OCI-LY1 (cell line): Measurements from ENCODE around the gene DPH3.

Experiments used
- H2AFZ ChIP-seq: fragments of 200-600 bp; sonication (generic), shearing (Covaris generic); 2 replicates; pipeline ENCODE4 v1.6.0; 2014; ENCODE audit warnings: antibody characterized with exemption, mild to moderate bottlenecking, low read length
- H3F3A ChIP-seq: fragments of 200-600 bp; sonication (generic), shearing (Covaris generic); 2 replicates; pipeline ENCODE4 v1.6.0; 2014; ENCODE audit warnings: mild to moderate bottlenecking, antibody characterized with exemption, low read length, moderate library complexity; ENCODE audit not compliant: insufficient read depth
- H3K27ac ChIP-seq: fragments of 200-600 bp; sonication (generic); 2 replicates; pipeline ENCODE4 v1.5.1; 2014; ENCODE audit warnings: low read length, mixed run types, mild to moderate bottlenecking, low read depth; ENCODE audit not compliant: poor library complexity, severe bottlenecking
- H3K27me3 ChIP-seq: fragments of 200-600 bp; sonication (generic); 2 replicates; pipeline ENCODE4 v1.6.0; 2014; ENCODE audit warnings: antibody characterized with exemption, mild to moderate bottlenecking, low read length, moderate library complexity; ENCODE audit not compliant: insufficient read depth
- H3K36me3 ChIP-seq: fragments of 200-600 bp; sonication (generic); 2 replicates; pipeline ENCODE4 v1.6.1; 2014; ENCODE audit warnings: mild to moderate bottlenecking, antibody characterized with exemption, low read length, moderate library complexity, mixed read lengths; ENCODE audit not compliant: insufficient read depth
- H3K4me1 ChIP-seq: fragments of 200-600 bp; sonication (generic); 2 replicates; pipeline ENCODE4 v1.5.1; 2014; ENCODE audit warnings: mild to moderate bottlenecking, low read length, moderate library complexity; ENCODE audit not compliant: insufficient read depth, severe bottlenecking
- H3K4me2 ChIP-seq: fragments of 200-600 bp; sonication (generic), shearing (Covaris generic); 2 replicates; pipeline ENCODE4 v1.6.1; 2014; ENCODE audit warnings: low read length
- H3K4me3 ChIP-seq: fragments of 200-600 bp; sonication (generic); 2 replicates; pipeline ENCODE4 v1.5.1; 2014; ENCODE audit warnings: low read length, low read depth, mild to moderate bottlenecking, mixed read lengths; ENCODE audit not compliant: poor library complexity, severe bottlenecking
- H3K79me2 ChIP-seq: fragments of 200-600 bp; shearing (Covaris generic); 2 replicates; pipeline ENCODE4 v1.6.1; 2016; ENCODE audit warnings: mixed run types, low read length, mixed read lengths; ENCODE audit not compliant: insufficient read depth
- H3K9ac ChIP-seq: fragments of 200-600 bp; sonication (generic), shearing (Covaris generic); 2 replicates; pipeline ENCODE4 v1.6.1; 2014; ENCODE audit warnings: mild to moderate bottlenecking, low read length, mixed read lengths
- H3K9me2 ChIP-seq: fragments of 200-600 bp; sonication (generic), shearing (Covaris generic); 2 replicates; pipeline ENCODE4 v1.6.1; 2014; ENCODE audit warnings: low read depth, mild to moderate bottlenecking, low read length, mixed read lengths
- H3K9me3 ChIP-seq: fragments of 200-600 bp; shearing (Covaris generic); 2 replicates; pipeline ENCODE4 v1.6.1; 2014; ENCODE audit warnings: low read length, mixed read lengths
- H4K20me1 ChIP-seq: fragments of 200-600 bp; sonication (generic), shearing (Covaris generic); 2 replicates; pipeline ENCODE4 v1.6.0; 2016; ENCODE audit warnings: mild to moderate bottlenecking, low read length; ENCODE audit not compliant: insufficient read depth
- EZH2 ChIP-seq: fragments of 200-600 bp; sonication (generic), shearing (Covaris generic); IDR thresholded peaks from 2 replicates; pipeline ENCODE4 v1.8.0; 2017; ENCODE audit warnings: borderline replicate concordance, mixed run types, mild to moderate bottlenecking, antibody characterized with exemption, low read length, moderate library complexity, mixed read lengths
- TF ChIP-seq, protein P1 (sequence below): fragments of 200-600 bp; sonication (generic), shearing (Covaris generic); IDR thresholded peaks from 2 replicates; pipeline ENCODE4 v1.5.1; 2017; ENCODE audit warnings: mild to moderate bottlenecking, antibody characterized with exemption, low read length, moderate library complexity, mixed read lengths

DPH3 gene

DNA sequence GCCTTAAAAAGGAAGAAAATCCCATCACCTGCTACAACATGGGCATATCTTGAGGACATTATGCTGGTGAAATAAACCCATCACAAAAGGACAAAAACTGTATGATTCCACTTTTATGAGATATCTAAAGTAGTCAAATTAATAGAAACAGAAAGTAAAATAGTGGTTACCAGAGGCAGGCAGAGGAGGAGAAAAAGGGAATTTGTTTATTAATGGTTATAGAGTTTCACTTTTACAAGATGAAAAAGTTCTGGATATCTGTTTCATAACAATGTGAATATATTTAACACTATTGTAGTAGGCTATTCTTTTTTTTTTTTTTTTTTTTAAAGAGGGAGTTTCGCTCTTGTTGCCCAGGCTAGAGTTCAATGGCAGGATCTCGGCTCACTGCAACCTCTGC, 40.4 kb downstream of the DPH3 start:
- TF ChIP-seq, protein P1, sequence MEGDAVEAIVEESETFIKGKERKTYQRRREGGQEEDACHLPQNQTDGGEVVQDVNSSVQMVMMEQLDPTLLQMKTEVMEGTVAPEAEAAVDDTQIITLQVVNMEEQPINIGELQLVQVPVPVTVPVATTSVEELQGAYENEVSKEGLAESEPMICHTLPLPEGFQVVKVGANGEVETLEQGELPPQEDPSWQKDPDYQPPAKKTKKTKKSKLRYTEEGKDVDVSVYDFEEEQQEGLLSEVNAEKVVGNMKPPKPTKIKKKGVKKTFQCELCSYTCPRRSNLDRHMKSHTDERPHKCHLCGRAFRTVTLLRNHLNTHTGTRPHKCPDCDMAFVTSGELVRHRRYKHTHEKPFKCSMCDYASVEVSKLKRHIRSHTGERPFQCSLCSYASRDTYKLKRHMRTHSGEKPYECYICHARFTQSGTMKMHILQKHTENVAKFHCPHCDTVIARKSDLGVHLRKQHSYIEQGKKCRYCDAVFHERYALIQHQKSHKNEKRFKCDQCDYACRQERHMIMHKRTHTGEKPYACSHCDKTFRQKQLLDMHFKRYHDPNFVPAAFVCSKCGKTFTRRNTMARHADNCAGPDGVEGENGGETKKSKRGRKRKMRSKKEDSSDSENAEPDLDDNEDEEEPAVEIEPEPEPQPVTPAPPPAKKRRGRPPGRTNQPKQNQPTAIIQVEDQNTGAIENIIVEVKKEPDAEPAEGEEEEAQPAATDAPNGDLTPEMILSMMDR = no peak
- no peak for TF ChIP-seq EZH2
- Histone ChIP-seq H3K9me2 (no peaks in the 10 kb centered on the region), H3K4me2 (no peak overlapping the region), H3K9ac (no peak overlapping the region), H3F3A (no peaks in the 10 kb centered on the region), H3K27me3 (no peaks in the 10 kb centered on the region), H4K20me1 (no peaks in the 10 kb centered on the region), H3K79me2 (no peaks in the 10 kb centered on the region), H3K9me3 (no peaks in the 10 kb centered on the region), H3K27ac (no peak overlapping the region), H3K4me1 (no peaks in the 10 kb centered on the region), H3K36me3 (no peaks in the 10 kb centered on the region), H2AFZ (no peak overlapping the region), H3K4me3 (no peak overlapping the region)

DNA sequence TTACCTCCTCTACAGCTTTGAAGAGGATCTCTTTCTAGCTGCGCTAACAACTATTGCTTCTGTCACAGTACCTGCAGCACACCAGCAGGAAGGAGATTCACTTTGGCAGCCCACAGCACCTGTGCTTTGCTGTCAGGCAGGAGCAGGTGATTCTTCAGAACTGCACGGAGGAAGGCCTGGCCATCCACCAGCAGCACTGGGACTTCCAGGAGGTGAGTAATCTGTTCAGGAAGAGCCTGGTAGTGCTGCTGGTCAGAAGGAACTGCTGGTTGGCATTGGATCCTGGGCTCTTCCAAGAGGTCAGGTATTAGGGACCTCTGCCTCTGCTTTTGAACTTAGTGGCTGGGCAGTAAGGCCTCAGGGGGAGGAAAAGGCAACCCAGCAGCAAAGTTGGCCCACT, 42.2 kb downstream of the DPH3 start:
- Histone ChIP-seq H3K4me3 (no peak overlapping the region), H3K79me2 (no peaks in the 10 kb centered on the region), H3K27ac (no peak overlapping the region), H3F3A (no peaks in the 10 kb centered on the region), H3K27me3 (no peaks in the 10 kb centered on the region), H3K9me2 (no peaks in the 10 kb centered on the region), H3K4me2 (no peak overlapping the region), H3K4me1 (no peaks in the 10 kb centered on the region), H3K36me3 (no peaks in the 10 kb centered on the region), H2AFZ (no peak overlapping the region), H3K9me3 (no peaks in the 10 kb centered on the region), H4K20me1 (no peaks in the 10 kb centered on the region), H3K9ac (no peak overlapping the region)
- TF ChIP-seq EZH2 = no peak
- TF ChIP-seq, protein P1 = no peak

DNA sequence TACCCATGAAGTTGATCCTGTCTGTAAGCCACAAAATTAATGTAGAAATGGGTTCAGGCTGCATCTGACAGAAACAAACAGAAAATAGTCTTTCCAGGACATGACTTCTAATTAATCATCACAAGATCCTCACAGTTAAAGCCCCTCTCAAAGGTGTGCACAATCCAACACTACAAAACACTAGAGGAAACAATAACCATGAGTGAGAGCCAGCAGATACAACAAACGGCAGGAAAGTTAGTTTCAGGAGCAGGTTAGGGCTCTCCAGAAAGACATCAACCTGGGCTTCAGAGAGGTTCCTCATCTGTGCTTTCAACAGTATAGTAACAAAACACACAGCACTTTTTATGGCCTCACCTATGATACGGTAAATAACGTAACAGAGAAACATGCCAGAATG, 42.8 kb downstream of the DPH3 start:
- no peaks in the 10 kb centered on the region for H3F3A ChIP-seq
- no peak overlapping the region for H3K4me2 ChIP-seq
- H3K36me3 ChIP-seq = no peaks in the 10 kb centered on the region
- H4K20me1 ChIP-seq = no peaks in the 10 kb centered on the region
- no peaks in the 10 kb centered on the region for H3K4me1 ChIP-seq
- H3K9me3 ChIP-seq = no peaks in the 10 kb centered on the region
- H3K9ac ChIP-seq = no peak overlapping the region
- no peak overlapping the region for H3K4me3 ChIP-seq
- H3K27me3 ChIP-seq = no peaks in the 10 kb centered on the region
- H3K27ac ChIP-seq = no peak overlapping the region
- no peaks in the 10 kb centered on the region for H3K9me2 ChIP-seq
- no peaks in the 10 kb centered on the region for H3K79me2 ChIP-seq
- no peak for TF ChIP-seq EZH2
- TF ChIP-seq, protein P1 = no peak
- no peak overlapping the region for H2AFZ ChIP-seq
